Measurements from ENCODE around the gene MME. TPM values are rescaled to one million over a fixed set of nuclear protein-coding genes. Genes with fewer than 3 reads are reported as not detected.
"Not testable (repeated sequence)": the region's sequence is repeated elsewhere in the genome, so short reads cannot be mapped to it uniquely, and the experiment has no call there.

Gene MME
- total RNA-seq, 2 donors from 2014 or later, result not detected

DNA sequence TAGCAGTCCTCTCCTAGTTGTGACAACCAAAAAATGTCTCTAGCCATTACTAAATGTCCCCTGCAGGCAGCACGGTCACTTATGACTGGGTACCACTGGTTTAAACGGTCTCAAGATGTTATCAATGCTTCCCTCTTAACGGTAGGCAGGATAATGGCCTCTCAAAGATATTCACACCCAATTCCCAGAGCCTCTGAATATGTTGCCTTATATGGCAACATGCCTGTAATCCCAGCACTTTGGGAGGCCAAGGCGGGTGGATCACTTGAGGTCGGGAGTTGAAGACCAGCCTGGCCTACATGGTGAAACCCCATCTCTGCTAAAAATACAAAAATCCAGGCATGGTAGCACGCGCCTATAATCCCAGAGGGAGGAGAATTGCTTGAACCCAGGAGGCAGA is 9.4 kb downstream of the MME start:
- Mint-ChIP-seq H3K36me3 (ENCODE audit: insufficient read depth in 2 of 2) (no peaks in the 10 kb centered on the region), H3K27ac (no peak overlapping the region), H3K4me3 (no peak overlapping the region), H3K9me3 (no peaks in the 10 kb centered on the region), H3K4me1 (ENCODE audit: low read depth) (no peaks in the 10 kb centered on the region), H3K27me3 (ENCODE audit: low read depth) (no peaks in the 10 kb centered on the region)
- no peak for ATAC-seq (replicated peaks in 1 of 2)
- no peak for DNase-seq

DNA sequence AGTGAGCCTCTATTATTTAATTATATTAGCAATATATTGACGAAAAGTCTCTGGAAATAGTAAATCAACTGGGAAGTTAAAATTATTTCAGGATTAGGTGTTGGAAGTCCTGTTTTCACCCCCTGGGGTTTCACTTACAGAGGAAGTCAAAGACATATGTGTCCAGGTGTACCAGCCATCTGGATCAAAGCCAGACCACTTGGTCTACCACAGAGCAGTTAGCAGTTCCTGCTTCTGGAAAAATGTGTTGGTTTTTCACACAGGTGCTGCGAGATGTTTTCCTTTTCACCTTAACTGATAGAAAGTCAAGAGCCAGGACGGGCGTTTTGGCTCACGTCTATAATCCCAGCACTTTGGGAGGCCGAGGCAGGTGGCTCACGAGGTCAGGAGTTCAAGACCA is 13.1 kb downstream of the MME start:
- no peaks in the 10 kb centered on the region for H3K4me1 Mint-ChIP-seq (ENCODE audit: low read depth)
- H3K36me3 Mint-ChIP-seq (ENCODE audit: insufficient read depth in 2 of 2), result no peaks in the 10 kb centered on the region
- no peak overlapping the region for H3K4me3 Mint-ChIP-seq
- ATAC-seq (replicated peaks in 1 of 2), result no peak
- no peak overlapping the region for H3K27ac Mint-ChIP-seq
- H3K9me3 Mint-ChIP-seq, result peaks cover 2% of the 10 kb centered on the region in 2 donors
- H3K27me3 Mint-ChIP-seq (ENCODE audit: low read depth), result no peaks in the 10 kb centered on the region
- no peak for DNase-seq

DNA sequence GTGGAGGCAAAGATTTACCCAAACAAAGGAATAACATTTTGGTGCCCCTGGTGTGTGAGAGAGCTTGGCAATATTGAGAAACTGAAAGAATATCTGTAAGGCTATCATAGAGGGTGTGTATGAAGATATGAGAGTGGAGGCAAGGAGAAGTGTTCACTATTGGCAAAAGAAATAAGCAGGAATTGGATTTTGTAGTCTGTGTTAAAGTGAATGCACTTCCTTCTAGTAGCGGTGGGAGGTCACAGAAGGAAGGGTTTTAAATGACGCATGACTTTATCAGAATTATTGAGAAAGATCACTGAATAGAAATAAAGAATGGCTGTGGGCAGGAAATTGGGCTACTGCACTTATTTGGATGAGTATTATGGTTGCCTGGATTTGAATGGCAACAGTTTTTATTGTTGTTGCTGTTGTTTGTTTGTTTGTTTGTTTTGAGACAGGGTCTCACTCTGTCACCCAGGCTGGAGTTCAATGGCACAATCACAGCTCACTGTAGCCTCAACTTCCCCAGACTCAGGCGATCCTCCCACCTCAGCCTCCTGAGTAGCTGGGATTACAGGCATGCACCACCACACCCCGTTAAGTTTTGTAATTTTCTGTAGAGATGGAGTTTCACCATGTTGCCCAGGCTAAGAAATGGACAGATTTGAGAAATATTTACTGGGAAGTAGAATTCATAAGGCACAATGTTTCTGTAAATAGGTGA is 16.3 kb downstream of the MME start:
- no peaks in the 10 kb centered on the region for H3K27me3 Mint-ChIP-seq (ENCODE audit: low read depth)
- H3K27ac Mint-ChIP-seq, result no peak overlapping the region
- no peak overlapping the region for H3K4me3 Mint-ChIP-seq
- peaks cover 5 to 7% of the 10 kb centered on the region in 2 donors for H3K9me3 Mint-ChIP-seq
- H3K36me3 Mint-ChIP-seq (ENCODE audit: insufficient read depth in 2 of 2), result no peaks in the 10 kb centered on the region
- ATAC-seq (replicated peaks in 1 of 2) (no peak), DNase-seq (no peak)
- no peaks in the 10 kb centered on the region for H3K4me1 Mint-ChIP-seq (ENCODE audit: low read depth)

DNA sequence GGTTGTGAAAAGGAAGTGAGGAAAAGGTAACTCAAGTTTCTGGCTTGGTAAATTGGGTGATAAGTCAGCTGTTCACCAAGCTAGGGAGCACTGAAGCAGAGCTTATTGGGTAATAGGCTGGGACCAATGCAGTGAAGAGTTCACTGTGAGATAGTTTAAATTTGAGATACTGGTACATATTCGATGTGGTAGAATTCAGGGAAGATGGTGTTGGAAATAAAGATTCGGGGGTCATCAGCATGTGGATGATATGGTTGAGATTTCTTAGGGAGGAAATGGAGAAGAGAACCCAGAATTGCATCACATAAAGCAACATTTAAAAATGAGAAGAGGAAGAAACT is 16.9 kb downstream of the MME start:
- peaks cover 5 to 7% of the 10 kb centered on the region in 2 donors for H3K9me3 Mint-ChIP-seq
- DNase-seq (no peak), ATAC-seq (replicated peaks in 1 of 2) (no peak)
- no peaks in the 10 kb centered on the region for H3K4me1 Mint-ChIP-seq (ENCODE audit: low read depth)
- no peaks in the 10 kb centered on the region for H3K36me3 Mint-ChIP-seq (ENCODE audit: insufficient read depth in 2 of 2)
- H3K27ac Mint-ChIP-seq, result no peak overlapping the region
- H3K4me3 Mint-ChIP-seq, result no peak overlapping the region
- no peaks in the 10 kb centered on the region for H3K27me3 Mint-ChIP-seq (ENCODE audit: low read depth)

DNA sequence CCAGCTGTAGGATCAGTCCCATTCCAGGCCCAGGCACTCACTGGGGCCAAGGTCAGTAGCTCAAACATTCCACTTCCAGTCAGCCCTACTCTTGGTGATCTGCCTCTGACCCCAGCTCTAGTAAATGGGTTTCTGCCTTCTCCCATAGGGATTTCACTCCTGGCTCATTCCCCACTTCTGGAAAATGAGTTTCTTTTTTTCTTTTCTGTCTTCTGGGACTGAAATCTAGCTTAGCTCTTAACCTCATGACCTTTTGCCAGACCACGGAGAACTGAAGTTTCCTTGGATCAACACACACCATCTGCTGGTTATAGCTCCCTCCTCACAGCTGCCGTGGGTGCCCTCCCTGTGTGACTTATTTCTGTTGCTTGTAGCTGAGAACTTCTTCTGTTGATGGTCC is 21.3 kb downstream of the MME start:
- ATAC-seq (replicated peaks in 1 of 2) (no peak), DNase-seq (no peak)
- Mint-ChIP-seq H3K27me3 (ENCODE audit: low read depth) (no peaks in the 10 kb centered on the region), H3K36me3 (ENCODE audit: insufficient read depth in 2 of 2) (no peaks in the 10 kb centered on the region), H3K4me3 (no peak overlapping the region), H3K4me1 (ENCODE audit: low read depth) (no peaks in the 10 kb centered on the region), H3K27ac (no peak overlapping the region), H3K9me3 (peaks cover 5 to 9% of the 10 kb centered on the region in 2 donors)

DNA sequence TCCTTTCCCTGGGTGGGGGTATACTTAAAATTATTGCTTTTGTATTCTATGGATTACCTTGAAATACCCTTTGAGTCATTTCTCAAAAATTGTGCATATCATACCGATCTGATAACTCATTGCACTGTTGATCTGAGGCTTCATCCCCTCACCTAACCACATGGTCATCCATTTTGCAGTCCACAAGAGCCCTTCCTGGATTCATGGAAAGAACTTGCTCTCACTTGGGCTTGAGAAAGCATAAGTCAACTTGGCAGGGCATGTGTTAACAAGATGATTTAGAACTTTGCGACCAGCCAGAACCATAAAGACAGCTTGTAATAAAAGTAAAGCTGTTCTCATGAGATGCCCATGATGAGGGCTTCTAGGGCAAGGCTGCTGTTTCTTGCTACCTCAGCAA is 22.2 kb downstream of the MME start:
- DNase-seq (no peak), ATAC-seq (replicated peaks in 1 of 2) (no peak)
- Mint-ChIP-seq H3K4me3 (no peak overlapping the region), H3K27me3 (ENCODE audit: low read depth) (no peaks in the 10 kb centered on the region), H3K4me1 (ENCODE audit: low read depth) (no peaks in the 10 kb centered on the region), H3K36me3 (ENCODE audit: insufficient read depth in 2 of 2) (no peaks in the 10 kb centered on the region), H3K9me3 (peaks cover 5 to 9% of the 10 kb centered on the region in 2 donors), H3K27ac (no peak overlapping the region)

DNA sequence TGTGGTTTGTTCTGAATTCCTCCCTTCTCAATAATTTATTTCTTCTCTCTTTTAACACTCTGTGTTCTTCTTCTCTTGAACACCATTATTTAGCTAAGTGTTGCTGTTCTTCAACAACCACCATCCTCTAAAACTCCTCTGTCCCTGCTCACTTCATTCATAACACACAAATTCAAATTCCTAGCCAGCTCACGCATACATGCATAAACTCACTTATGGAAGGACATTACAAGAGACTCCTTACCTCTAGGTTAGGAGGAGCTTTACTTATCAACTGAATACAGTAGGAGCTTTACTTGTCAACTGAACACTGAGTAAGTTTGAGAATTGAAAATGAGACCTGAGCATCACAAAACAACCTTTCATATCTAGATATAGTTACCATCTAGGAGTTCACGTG is 23.6 kb downstream of the MME start:
- ATAC-seq (replicated peaks in 1 of 2) (no peak), DNase-seq (no peak)
- Mint-ChIP-seq H3K27me3 (ENCODE audit: low read depth) (no peaks in the 10 kb centered on the region), H3K4me3 (no peak overlapping the region), H3K4me1 (ENCODE audit: low read depth) (no peaks in the 10 kb centered on the region), H3K36me3 (ENCODE audit: insufficient read depth in 2 of 2) (no peaks in the 10 kb centered on the region), H3K27ac (no peak overlapping the region), H3K9me3 (peaks cover under 1 to 4% of the 10 kb centered on the region in 2 donors)

DNA sequence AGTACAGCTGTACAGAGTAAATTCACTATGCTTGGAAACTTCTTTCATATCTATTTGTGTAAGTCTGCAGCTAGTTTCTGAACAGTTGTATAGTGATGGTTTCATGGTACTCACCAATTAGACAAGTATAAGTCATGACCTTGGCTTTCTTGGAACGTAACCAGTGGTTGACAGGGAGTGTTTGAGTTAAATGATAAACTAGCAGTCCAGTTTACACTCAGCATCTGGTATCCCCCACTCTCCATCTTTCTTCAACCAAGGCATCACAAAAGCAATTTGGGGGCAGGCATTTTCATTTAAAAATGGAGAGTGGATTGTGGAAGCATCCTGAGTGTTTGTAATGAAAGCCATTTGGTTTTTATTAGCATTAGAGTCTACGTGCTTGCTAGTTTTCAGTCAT is 26.0 kb downstream of the MME start:
- no peaks in the 10 kb centered on the region for H3K27me3 Mint-ChIP-seq (ENCODE audit: low read depth)
- ATAC-seq (replicated peaks in 1 of 2) (no peak), DNase-seq (no peak)
- H3K9me3 Mint-ChIP-seq, result peaks cover 0 to 2% of the 10 kb centered on the region in 2 donors
- no peaks in the 10 kb centered on the region for H3K4me1 Mint-ChIP-seq (ENCODE audit: low read depth)
- H3K36me3 Mint-ChIP-seq (ENCODE audit: insufficient read depth in 2 of 2), result no peaks in the 10 kb centered on the region
- no peak overlapping the region for H3K27ac Mint-ChIP-seq
- H3K4me3 Mint-ChIP-seq, result no peak overlapping the region

DNA sequence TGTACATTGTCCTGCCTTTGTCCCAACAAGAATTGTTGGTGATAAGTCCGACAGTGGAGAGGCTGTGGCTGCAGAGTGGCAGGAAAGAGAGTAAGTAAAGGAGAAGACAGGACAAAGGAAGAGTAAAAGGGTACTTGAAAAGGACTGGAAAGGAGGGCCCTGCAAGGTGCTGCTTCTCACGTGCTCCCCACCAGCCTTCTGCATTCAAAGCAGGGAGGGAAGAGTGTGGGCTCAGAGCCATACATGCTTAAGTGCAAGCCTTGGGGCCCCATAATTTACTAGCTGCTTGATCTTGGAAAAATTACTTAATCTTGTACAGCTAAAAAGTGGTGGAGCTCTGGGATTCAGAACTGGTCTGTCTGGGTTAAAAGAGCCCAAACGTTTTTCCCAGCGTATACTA is 29.9 kb downstream of the MME start:
- no peaks in the 10 kb centered on the region for H3K27me3 Mint-ChIP-seq (ENCODE audit: low read depth)

DNA sequence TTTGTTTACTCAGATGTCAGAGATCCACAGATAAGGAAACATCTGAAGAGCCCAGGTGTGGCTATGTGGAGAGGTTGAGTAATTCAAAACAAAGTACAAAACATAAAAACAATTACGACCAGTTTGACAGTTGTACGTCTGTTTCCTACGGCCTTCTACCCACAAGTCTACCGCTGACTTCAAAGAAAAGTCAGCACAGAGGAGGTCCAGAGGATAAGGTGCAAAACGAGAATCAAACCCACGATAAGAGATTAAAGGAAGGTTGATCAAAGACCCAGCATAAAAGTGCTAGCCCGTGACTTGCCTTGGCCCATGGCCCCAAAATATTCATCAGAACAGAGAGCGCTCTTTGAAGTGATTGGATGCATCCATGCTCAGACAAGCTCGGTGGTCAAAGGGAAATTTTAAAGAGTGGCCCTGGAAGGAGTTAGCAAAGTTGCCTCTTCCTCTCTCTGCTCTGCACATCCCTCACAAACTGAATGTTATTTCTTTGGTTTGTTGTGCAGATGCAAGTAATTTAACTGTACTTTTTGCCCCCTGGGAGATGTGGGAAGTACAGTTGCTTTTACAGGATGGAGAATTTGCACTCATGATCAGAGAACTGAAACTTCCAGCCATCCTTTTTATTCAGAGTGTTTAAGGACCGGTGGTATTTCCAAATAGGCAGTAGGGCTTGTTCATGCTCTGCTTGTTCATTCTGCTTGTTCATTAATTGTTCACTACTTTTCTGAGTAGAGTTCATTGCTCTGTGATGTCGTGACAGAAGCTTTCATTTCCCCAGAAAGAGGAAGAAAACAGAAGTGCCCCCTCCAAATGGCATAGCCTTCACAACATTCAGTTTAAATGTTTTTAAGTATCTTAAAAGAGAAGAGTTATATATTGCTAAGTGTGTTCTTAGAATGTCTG is 31.1 kb downstream of the MME start:
- H3K4me3 Mint-ChIP-seq, result no peak overlapping the region
- H3K9me3 Mint-ChIP-seq, result no peaks in the 10 kb centered on the region
- DNase-seq (no peak), ATAC-seq (replicated peaks in 1 of 2) (no peak)
- H3K36me3 Mint-ChIP-seq (ENCODE audit: insufficient read depth in 2 of 2), result no peaks in the 10 kb centered on the region
- no peak overlapping the region for H3K27ac Mint-ChIP-seq
- H3K4me1 Mint-ChIP-seq (ENCODE audit: low read depth), result no peaks in the 10 kb centered on the region
- no peaks in the 10 kb centered on the region for H3K27me3 Mint-ChIP-seq (ENCODE audit: low read depth)

More for the DNA sequence above, 29.9 kb downstream of the MME start:
- H3K27ac Mint-ChIP-seq, result no peak overlapping the region
- no peak for ATAC-seq (replicated peaks in 1 of 2)
- no peak for DNase-seq
- H3K9me3 Mint-ChIP-seq, result no peaks in the 10 kb centered on the region
- no peaks in the 10 kb centered on the region for H3K36me3 Mint-ChIP-seq (ENCODE audit: insufficient read depth in 2 of 2)
- no peaks in the 10 kb centered on the region for H3K4me1 Mint-ChIP-seq (ENCODE audit: low read depth)
- no peak overlapping the region for H3K4me3 Mint-ChIP-seq

DNA sequence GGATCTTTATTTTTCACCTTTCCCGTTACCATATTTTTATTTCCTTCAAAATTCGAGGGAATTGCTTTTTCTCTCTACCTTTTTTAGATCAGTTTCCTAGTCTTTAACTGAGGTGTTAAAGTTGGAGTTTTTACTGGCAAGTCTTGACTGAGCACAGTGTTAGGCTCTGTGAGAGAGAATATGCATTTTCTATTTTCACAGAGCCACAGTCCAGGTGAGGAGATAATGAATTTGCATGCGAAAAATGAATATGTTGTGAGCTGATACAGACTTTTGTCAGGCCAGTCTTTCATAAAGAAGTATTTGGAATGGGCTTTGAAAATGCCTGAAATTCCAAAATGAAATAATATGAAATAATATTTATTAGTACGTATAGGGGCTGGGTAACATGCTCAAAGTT is 31.9 kb downstream of the MME start:
- no peak for ATAC-seq (replicated peaks in 1 of 2)
- H3K4me3 Mint-ChIP-seq, result no peak overlapping the region
- H3K36me3 Mint-ChIP-seq (ENCODE audit: insufficient read depth in 2 of 2), result no peaks in the 10 kb centered on the region
- DNase-seq, result no peak
- no peaks in the 10 kb centered on the region for H3K9me3 Mint-ChIP-seq
- H3K27ac Mint-ChIP-seq, result no peak overlapping the region
- H3K27me3 Mint-ChIP-seq (ENCODE audit: low read depth), result no peaks in the 10 kb centered on the region
- H3K4me1 Mint-ChIP-seq (ENCODE audit: low read depth), result no peaks in the 10 kb centered on the region

DNA sequence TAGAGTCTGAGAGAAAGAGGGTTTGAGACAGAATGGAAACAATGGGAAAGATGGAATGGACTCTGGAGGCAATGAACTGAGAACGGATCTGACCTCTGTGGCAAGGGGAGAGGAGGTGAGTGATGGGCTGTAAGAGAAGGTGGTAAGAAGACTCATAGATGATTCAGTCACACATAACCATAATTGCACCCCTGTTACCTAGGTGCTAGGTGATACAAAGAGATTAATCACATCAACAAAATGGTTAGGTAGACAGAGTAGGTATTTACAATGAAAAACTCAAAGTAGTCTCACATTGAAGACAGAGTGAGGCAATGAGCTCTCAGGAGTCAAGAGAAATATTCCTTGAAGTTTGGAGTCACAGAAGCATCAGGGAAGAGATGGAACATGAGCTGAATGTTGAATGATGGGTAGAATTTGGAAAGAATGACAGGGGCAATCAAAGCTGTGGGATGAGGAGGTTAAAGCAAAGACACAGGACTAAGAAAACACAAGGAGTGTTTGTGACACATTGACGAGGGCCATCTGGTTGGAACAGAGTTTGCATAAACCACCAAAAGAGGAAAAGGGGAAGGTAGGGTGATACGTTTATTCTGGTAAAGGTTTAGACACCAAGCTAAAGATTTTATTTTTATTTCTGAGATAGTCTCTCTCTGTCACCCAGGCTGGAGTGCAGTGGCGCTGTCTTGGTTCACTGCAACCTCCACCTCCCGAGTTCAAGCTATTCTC is 32.7 kb downstream of the MME start:
- Mint-ChIP-seq H3K9me3 (no peaks in the 10 kb centered on the region), H3K4me1 (ENCODE audit: low read depth) (no peaks in the 10 kb centered on the region), H3K4me3 (no peak overlapping the region), H3K27ac (no peak overlapping the region), H3K27me3 (ENCODE audit: low read depth) (no peaks in the 10 kb centered on the region), H3K36me3 (ENCODE audit: insufficient read depth in 2 of 2) (no peaks in the 10 kb centered on the region)
- ATAC-seq (replicated peaks in 1 of 2), result no peak
- no peak for DNase-seq

DNA sequence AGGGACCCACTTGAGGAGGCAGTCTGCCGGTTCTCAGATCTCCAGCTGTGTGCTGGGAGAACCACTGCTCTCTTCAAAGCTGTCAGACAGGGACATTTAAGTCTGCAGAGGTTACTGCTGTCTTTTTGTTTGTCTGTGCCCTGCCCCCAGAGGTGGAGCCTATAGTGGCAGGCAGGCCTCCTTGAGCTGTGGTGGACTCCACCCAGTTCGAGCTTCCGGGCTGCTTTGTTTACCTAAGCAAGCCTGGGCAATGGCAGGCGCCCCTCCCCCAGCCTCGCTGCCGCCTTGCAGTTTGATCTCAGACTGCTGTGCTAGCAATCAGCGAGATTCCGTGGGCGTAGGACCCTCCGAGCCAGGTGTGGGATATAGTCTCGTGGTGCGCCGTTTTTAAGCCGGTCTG is 44.6 kb downstream of the MME start:
- not testable (repeated sequence) for DNase-seq; H3K4me1 Mint-ChIP-seq (ENCODE audit: low read depth); ATAC-seq (replicated peaks in 1 of 2); H3K9me3 Mint-ChIP-seq; H3K4me3 Mint-ChIP-seq; H3K27ac Mint-ChIP-seq; H3K27me3 Mint-ChIP-seq (ENCODE audit: low read depth); H3K36me3 Mint-ChIP-seq (ENCODE audit: insufficient read depth in 2 of 2)
